C1 segment of cervical spinal cord (tissue), 14 donors: ENCODE measurements around the gene DLG2.
A peak's percentile ranks its signal among the peaks of the same experiment; 100 is the strongest.
"Not testable (repeated sequence)": the region's sequence is repeated elsewhere in the genome, so short reads cannot be mapped to it uniquely, and the experiment has no call there.

ENCODE experiments used
- DNase-seq, 14 donors: peaks; one replicate each; lab custom pipeline; 2025; lab: John Stamatoyannopoulos, UW

Gene DLG2

DNA sequence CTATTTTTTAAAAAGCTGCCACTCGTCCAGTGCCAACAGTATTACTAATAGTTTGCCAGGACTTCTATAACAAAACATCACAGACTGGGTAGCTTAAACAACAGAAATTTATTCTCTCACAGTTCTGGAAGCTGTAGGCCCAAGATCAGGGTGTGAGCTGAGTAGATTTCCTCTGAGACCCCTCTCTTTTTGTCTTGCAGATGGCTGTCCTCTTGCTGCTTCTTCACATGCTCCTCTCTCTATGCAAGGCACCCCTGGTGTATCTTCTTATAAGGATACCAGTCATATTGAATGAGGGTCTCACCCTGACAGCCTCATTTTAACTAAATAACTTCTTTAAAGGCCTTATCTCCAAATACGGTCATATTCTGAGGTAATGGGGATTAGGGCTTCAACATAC is 390.9 kb downstream of the DLG2 start:
- no peak for DNase-seq

GRCh38 chr11:85232559-85232958 is 394.6 kb downstream of the DLG2 start:
- DNase-seq = no peak

GRCh38 chr11:85231588-85231987 is 395.6 kb downstream of the DLG2 start:
- DNase-seq = no peak

DNA sequence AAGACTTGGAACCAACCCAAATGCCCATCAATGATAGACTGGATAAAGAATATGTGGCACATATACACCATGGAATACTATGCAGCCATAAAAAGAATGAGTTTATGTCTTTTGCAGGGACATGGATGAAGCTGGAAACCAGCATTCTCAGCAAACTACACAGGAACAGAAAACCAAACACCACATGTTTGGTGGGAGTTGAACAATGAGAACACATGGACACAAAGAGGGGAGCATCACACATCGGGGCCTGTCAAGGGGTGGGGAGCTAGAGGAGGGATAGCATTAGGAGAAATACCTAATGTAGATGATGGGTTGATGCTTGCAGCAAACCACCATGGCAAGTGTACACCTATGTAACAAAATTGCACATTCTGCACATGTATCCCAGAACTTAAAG is 397.4 kb downstream of the DLG2 start:
- DNase-seq = not testable (repeated sequence)

DNA sequence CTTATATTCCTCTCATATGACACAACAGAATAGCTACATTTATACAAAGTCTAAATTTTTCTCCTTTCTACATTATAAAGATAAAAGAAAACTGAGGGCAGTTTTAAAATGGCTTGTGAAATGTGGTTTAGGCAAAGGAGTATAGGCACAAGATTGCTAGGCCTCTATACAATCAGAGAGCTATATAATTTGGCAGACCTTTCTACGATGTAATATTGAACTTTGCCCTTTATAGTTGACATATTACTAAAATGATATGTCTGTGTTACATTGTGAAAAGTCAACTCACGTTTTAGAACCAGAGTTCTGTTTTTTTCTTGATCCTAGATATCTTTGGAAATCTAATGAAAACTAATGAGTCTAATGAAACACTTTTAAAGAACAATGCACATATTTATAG is 430.2 kb downstream of the DLG2 start:
- DNase-seq = no peak

DNA sequence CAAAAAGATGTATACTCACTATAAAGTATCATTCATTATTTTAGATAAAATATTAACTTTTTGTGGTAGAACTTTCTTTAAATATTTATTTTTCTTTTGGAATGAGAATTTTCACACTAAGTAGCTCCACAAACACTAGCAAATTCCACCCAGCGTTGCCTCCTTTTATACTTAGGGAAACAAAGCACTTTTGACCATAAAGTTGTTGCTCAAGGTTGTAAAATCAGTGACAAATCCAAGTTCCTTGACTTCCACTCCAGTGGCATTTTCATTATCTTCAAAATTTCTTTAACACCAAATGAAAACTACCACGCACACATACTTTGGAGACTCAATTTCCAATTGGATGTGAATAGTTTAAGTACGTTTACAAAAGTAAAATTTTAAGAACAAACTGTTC is 431.2 kb downstream of the DLG2 start:
- no peak for DNase-seq

- DNase-seq = no peak
Measured at GRCh38 chr11:85187992-85188391, 439.2 kb downstream of the DLG2 start.

DNA sequence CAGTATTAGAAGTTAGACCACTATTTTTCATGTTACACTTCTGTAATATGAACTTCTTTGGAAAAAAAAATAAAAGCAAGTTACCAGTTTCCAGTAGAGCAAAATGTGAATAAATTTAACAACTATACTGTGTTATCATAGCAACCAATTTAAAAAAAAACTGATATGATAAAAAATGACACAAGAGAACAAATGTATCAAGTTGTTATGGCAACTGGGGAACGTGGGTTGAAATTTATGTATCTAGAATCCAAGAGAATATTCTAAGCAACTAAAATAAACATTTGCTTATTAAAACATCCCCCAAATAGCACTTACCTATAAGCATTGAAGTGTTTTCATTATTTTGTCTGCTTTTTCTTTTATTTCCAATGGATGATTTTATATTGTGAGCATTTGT is 442.4 kb downstream of the DLG2 start:
- no peak for DNase-seq

GRCh38 chr11:85182441-85183387 is 444.4 kb downstream of the DLG2 start:
- DNase-seq = peak in 3 of 14 donors; percentile 1 to 6 (median 5)

- DNase-seq = no peak
Measured at GRCh38 chr11:85180528-85180927, 446.6 kb downstream of the DLG2 start.

DNA sequence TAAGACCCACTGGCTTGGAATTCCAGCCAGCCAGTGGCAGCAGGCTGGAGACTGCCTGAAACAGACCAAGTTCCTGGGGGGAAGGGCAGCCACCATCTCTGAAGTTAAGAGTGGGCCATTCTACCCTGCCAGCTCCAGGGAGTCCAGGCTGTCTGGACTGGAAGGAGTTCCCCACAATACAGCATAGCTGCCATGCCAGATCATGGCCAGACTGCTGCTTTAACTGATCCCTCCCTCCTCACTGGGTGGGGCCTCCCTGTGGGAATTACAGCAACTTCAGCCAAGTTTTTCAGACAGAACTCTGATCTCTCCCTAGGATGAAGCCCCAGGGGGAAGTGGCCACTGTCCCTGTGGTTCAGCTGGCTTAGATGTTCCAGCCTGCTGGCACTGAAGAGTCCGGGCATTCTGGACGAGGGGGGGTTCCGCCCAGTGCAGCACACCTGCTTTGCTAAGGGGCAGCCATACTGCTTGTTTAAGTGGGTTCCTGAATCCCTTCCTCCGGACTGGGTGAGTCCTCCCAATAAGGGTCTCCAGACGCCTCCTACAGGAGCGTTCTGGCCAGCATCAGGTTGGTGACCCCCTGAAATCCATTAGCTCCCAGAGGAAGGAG is 455.4 kb downstream of the DLG2 start:
- DNase-seq = no peak

DNA sequence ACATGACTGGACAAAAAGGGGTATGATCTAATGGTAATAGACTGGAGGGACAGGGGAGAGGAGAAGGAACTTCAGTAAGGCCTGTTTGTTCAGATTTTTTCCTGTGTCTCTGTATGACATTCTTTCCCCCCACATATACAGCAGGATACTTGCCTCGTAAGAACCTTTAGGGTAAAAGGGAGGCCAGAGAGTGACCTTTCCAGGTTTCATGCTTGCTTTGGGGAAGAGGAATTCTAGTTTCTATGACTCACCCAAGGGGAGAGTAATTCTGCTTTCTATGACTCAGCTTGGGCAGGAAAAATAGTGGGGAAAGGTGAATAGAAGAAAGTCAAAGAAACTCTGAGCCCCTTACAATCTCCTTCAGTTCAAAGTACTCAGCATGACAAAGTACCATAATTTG is 457.0 kb downstream of the DLG2 start:
- DNase-seq = no peak

DNA sequence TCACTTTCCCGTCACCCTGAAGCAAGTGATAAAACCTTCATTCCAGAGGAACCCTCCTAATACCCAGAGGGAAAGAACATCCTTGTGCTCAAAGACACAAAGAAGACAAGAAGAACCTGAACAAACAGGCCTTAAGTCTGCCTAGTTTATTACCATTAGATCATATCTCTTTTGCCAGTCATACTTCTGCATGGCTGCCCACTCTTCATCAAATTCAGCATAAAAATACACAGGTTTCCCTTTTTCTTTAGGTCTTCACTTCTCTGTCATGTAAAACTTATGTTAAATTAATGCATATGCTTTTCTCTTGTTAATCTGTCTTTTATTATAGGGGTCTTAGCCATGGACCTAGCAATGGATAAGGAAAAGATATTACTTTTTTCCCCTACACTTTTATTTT is 459.7 kb downstream of the DLG2 start:
- no peak for DNase-seq

DNA sequence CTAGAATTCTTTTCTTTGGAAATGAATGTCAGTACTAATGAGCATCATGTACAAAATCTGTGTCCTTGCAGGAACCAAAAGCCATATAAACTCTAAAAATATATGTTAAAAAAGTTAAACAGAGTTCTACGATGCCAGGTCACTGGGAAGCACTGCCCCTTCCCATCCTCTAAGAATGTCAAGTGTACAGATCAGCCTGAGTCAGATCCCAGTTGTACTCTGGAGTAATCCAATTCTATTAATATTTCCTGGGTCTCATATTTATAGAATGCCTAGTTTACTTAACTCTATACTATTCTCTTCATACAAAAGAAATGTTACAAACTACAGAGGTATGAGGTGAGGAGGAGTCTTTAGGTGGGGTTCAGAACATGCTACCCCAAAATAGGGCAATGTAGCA is 460.1 kb downstream of the DLG2 start:
- no peak for DNase-seq

DNA sequence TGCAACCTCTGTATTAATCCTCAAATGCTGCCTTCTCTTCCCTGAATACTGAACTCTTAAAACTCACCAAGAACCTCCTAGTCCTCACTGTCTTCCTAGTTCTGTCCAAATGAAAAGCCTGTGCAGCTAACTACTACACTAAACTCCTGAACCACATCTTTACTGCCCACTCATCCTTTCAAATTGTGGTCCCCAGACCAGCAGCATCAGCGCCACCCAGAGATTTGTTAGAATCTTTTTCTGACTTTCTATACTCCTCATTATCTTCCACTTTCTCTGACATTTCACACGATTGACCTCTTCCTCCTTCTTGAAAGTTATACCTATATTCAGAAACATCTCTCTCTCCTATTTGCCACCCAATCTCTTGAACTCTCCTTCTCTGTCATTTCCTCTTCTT is 461.3 kb downstream of the DLG2 start:
- DNase-seq = no peak

- DNase-seq = no peak
Measured at GRCh38 chr11:85164743-85165142, 462.4 kb downstream of the DLG2 start.

GRCh38 chr11:85154294-85154693 is 472.9 kb downstream of the DLG2 start:
- no peak for DNase-seq

DNA sequence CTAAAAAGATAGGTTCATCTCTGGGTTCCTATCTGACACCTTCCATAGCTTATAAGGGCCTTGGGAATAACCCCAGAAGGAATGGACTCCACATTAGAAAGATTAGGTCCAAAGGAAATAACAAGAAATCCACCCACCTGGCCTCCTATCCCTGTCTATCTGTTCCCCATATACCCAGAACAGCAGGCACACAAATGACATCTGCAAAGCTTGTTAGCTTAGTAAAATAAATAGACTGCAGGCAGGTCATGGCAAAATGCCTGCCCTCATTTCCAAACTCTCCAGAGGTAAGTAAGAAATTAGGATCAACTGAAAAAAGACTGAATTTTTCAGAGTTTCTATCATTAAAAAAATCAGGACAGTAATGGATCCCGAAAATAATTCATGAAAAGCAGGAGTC is 489.5 kb downstream of the DLG2 start:
- DNase-seq = peak in 1 of 14 donors; percentile 11

GRCh38 chr11:85133636-85134035 is 493.5 kb downstream of the DLG2 start:
- DNase-seq = no peak

GRCh38 chr11:85132851-85133585 is 494.1 kb downstream of the DLG2 start:
- DNase-seq = peak in 10 of 14 donors; percentile 0 to 18 (median 6)

DNA sequence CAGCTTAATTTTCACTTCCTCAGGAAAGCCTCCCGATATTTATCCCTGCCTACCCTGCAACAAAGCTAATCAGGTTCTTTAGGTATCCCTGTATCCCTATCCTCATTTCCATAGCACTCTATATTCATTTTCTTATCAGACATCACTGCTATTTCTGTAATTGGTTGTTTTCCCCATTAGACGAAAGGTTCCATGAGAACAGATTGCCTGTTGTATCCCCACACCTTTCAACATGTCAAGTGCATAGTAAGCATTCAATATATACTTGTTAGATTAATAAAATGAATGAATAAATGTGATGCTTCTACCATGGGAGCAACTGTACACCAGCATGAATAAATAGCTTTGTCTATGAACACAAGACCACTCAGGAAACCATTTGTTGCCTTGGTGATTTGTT is 499.8 kb downstream of the DLG2 start:
- no peak for DNase-seq

DNA sequence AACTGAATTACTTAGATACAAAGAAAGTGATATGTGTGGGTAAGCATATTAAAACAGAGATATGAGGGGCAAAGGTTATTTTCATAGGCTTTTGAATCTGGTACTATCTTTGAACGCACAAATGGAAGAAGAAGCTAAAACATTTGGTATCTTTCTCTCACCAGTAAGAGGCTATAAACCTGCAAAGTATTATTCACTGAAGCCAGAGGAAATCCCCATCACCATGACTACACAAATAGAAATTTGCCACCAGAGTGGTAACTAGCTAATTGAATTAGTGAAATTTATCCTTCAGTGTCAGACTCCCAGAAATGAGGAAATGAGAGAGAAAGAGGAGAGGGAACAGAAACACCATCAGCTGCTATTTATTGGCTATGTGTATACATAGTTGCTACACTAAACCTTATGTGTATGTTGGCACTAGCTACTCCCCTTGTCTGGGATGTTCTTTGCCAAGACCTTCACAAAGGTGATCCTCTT is 503.4 kb downstream of the DLG2 start:
- no peak for DNase-seq
